Effector memory CD4-positive, alpha-beta T cell (primary cell): ENCODE data around the gene NCKAP5.

Experiments used
- DNase-seq, 3 donors: peaks; one replicate each; pipeline ENCODE4 v3.0.0-alpha.2; 2020
- H3K27ac ChIP-seq: 2 replicates; pipeline ENCODE4 v1.7.0; 2013; ENCODE audit warnings: mild to moderate bottlenecking, low read length, moderate library complexity; ENCODE audit not compliant: insufficient read depth, poor library complexity, severe bottlenecking
- H3K27me3 ChIP-seq: replicated peaks from 2 replicates; pipeline ENCODE4 v1.7.0; 2013; ENCODE audit warnings: mild to moderate bottlenecking, low read length; ENCODE audit not compliant: insufficient read depth, control insufficient read depth, poor library complexity, severe bottlenecking
- H3K36me3 ChIP-seq: 2 replicates; pipeline ENCODE4 v1.7.0; 2013; ENCODE audit warnings: mild to moderate bottlenecking, low read length, moderate library complexity; ENCODE audit not compliant: control insufficient read depth, insufficient read depth
- H3K4me1 ChIP-seq: 2 replicates; pipeline ENCODE4 v1.7.0; 2013; ENCODE audit warnings: low read length, mild to moderate bottlenecking; ENCODE audit not compliant: control insufficient read depth, insufficient read depth, poor library complexity, severe bottlenecking
- H3K4me3 ChIP-seq: 2 replicates; pipeline ENCODE4 v1.7.0; 2013; ENCODE audit warnings: low read length, low read depth, mild to moderate bottlenecking; ENCODE audit not compliant: insufficient read depth, poor library complexity, severe bottlenecking
- H3K9me3 ChIP-seq: 2 replicates; pipeline ENCODE4 v1.7.0; 2013; ENCODE audit warnings: mild to moderate bottlenecking, low read length, moderate library complexity; ENCODE audit not compliant: control insufficient read depth

NCKAP5 gene

DNA sequence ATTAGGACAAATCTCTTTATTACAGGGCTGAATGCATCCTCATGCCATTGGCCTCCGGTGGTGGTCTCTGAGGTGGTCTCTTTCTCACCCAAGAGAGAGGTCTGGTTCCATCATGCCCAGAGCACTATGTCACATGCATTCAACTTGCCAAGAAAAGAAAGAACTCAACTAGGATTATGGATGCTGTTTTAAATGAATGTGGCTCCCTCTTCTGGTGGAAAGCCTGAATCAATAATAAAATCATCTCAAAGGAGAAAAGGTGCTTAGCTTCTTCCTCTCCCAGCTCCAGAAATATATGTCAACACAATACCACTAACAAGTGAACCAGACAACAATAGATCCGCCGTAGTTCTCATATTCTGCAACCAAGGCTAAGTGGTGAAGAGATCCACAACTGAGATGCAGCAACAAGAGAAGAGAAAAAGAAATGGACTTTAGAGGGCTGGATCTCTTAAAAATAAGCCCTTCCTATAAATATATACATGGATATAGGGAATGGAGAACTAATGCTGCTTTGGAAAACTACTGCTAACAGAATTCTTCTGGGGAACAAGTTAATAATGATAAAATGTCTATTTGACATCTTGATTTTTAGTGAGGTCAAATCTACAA lies 396.8 kb downstream of the NCKAP5 start:
- H3K36me3 ChIP-seq, result no peaks in the 10 kb centered on the region
- DNase-seq, result no peak
- H3K27ac ChIP-seq, result no peak overlapping the region
- no peaks in the 10 kb centered on the region for H3K27me3 ChIP-seq
- H3K9me3 ChIP-seq, result no peaks in the 10 kb centered on the region
- no peak overlapping the region for H3K4me3 ChIP-seq
- no peaks in the 10 kb centered on the region for H3K4me1 ChIP-seq

DNA sequence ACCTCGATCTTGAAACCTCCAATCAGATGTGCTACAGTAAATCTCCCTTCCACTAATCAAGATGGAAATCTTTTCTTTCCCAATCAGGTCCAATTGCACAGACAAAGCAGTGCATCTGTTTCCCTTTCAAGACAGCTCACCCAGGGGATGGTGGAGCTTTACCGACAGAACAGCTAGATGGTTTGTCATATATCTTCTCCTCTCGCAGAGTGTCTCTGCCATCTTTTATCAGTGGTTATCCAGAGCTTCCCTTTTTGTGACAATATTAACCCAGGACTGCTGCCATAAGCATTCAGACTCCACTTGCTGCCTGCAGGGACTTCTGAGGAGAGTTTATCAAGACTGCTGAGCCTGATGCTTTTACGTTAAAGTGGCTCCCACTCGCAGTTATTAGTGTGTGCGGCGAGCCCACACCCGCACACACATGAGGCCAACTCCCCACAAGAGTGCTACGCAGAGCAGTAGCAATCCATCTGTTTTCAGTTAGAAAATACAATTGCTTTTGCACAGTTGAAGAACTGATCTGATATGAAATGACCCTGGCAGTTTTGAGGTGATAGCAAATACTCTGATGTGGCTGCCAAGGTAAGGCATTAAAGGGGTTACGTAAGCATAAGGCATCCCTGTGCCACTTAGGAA lies 398.9 kb downstream of the NCKAP5 start:
- Histone ChIP-seq H3K27ac (no peak overlapping the region), H3K27me3 (no peaks in the 10 kb centered on the region), H3K9me3 (no peaks in the 10 kb centered on the region), H3K4me1 (no peaks in the 10 kb centered on the region), H3K4me3 (no peak overlapping the region), H3K36me3 (no peaks in the 10 kb centered on the region)
- no peak for DNase-seq

DNA sequence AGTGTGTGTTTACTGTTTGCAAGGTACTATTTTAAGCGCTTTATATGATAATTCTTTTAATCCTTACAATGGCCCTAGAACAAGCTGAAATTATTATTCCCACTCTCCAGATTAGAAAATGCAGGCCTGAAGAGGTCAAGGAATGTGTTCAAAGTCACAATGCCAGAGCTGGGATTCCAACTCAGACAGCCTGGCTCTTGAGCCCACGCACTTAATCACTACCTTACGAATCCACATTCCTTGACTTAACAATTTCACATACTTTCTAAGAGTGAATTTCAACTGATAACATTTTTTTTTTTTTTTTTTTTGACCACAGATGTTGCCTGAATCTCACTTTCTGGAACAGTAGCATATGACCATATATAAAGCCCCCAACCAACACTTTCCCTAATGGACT lies 400.3 kb downstream of the NCKAP5 start:
- Histone ChIP-seq H3K4me3 (no peak overlapping the region), H3K27ac (no peak overlapping the region), H3K4me1 (no peaks in the 10 kb centered on the region), H3K27me3 (no peaks in the 10 kb centered on the region), H3K36me3 (no peaks in the 10 kb centered on the region), H3K9me3 (no peaks in the 10 kb centered on the region)
- no peak for DNase-seq

DNA sequence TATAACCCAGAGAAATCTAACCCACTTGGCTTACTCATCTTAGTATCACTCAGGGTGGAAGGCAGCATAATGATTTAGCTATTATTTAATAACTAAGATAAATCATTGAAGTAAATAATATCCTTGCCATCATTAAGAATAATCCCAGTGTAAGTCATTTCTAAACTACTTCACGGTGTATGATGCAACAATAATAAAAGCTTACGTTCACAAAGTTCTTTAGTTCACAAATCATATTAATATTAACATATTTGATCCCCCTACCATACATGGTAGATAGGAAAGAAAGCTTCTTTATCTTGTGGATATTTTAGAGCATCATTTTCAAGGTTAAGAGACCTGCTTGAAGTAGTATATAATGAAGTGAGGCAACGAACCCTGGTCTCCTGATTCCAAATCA lies 401.0 kb downstream of the NCKAP5 start:
- H3K27ac ChIP-seq, result no peak overlapping the region
- H3K9me3 ChIP-seq, result no peaks in the 10 kb centered on the region
- DNase-seq, result no peak
- H3K36me3 ChIP-seq, result no peaks in the 10 kb centered on the region
- H3K4me3 ChIP-seq, result no peak overlapping the region
- no peaks in the 10 kb centered on the region for H3K4me1 ChIP-seq
- H3K27me3 ChIP-seq, result no peaks in the 10 kb centered on the region

DNA sequence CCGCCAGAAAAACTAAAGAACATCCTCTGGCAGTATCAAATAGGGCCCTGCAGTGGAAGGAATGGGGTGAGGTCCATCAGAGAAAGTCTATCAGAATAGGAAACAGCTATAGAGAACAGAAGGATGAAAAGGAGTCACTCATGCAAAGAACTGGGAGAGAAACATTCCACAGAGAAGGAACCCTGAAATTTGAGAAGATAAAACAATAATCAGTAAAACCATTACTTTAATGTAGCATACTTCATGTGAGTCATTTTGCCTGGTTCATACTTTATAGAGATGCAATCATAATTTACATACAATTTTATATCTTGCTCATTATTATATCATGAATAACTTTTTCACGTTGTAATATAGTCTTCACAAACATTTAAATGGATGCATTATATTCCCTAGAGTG lies 402.2 kb downstream of the NCKAP5 start:
- H3K4me1 ChIP-seq, result no peaks in the 10 kb centered on the region
- no peaks in the 10 kb centered on the region for H3K27me3 ChIP-seq
- H3K4me3 ChIP-seq, result no peak overlapping the region
- H3K36me3 ChIP-seq, result no peaks in the 10 kb centered on the region
- DNase-seq, result no peak
- H3K9me3 ChIP-seq, result no peaks in the 10 kb centered on the region
- H3K27ac ChIP-seq, result no peak overlapping the region

DNA sequence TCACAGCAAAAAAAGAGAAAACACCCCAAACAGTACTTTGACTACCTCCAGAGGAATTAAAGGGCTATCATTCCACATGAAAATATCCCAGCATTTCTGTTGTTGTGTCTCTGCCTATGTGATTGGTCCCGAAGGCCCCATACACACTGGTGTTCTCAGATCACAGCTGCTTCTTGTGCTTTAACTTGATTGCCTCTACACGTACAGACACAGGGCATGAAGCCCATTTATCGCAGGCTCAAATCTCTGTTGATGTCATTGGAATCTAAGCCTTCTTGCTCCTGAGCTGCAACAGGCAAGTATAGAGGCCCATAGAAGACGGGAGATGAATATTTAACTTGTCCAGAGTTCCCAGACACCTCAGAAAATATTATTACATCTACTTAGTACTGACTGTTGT lies 405.2 kb downstream of the NCKAP5 start:
- Histone ChIP-seq H3K27me3 (no peaks in the 10 kb centered on the region), H3K9me3 (no peaks in the 10 kb centered on the region), H3K36me3 (no peaks in the 10 kb centered on the region), H3K4me1 (no peaks in the 10 kb centered on the region), H3K4me3 (no peak overlapping the region), H3K27ac (no peak overlapping the region)
- DNase-seq, result no peak

DNA sequence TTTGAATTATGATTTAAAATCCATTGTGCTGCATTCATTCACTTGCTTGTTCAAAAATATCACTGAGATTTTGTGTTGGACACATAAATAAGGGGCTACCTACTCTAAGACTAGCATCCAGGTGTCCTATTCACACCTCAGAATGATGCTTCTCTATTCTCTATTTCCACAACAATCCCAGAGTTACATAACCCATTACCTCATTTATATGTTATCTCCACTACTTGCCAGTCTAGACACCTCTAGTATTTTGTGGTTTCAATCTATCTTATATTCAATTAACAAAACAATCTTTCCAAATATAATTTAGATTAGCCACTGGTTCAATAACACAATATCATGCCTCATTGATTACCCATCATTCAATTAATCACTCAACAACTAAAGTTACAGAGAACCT lies 409.8 kb downstream of the NCKAP5 start:
- Histone ChIP-seq H3K27ac (no peak overlapping the region), H3K27me3 (no peaks in the 10 kb centered on the region), H3K4me1 (no peaks in the 10 kb centered on the region), H3K36me3 (no peaks in the 10 kb centered on the region), H3K9me3 (no peaks in the 10 kb centered on the region), H3K4me3 (no peak overlapping the region)
- DNase-seq, result no peak

DNA sequence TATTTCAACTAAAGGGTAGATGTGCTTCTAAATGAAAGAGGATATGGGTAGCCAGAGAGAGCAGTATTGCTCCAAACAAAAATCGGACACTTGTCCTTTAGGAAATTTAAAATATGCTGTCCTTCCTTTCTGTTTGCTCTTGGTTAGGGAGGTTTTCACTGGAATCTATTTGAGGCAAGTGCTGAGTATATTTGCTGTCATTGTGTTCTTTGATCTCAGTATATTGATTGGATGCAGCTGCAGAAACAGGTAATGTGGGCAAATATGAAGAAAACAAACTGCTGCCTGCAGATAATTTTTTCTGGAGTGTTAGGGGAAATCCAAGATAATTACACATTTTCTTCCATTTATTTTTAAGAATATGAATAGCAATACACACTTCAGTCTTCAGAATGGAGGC lies 410.2 kb downstream of the NCKAP5 start:
- H3K27ac ChIP-seq, result no peak overlapping the region
- H3K27me3 ChIP-seq, result no peaks in the 10 kb centered on the region
- no peak for DNase-seq
- H3K4me3 ChIP-seq, result no peak overlapping the region
- H3K36me3 ChIP-seq, result no peaks in the 10 kb centered on the region
- H3K4me1 ChIP-seq, result no peaks in the 10 kb centered on the region
- H3K9me3 ChIP-seq, result no peaks in the 10 kb centered on the region

DNA sequence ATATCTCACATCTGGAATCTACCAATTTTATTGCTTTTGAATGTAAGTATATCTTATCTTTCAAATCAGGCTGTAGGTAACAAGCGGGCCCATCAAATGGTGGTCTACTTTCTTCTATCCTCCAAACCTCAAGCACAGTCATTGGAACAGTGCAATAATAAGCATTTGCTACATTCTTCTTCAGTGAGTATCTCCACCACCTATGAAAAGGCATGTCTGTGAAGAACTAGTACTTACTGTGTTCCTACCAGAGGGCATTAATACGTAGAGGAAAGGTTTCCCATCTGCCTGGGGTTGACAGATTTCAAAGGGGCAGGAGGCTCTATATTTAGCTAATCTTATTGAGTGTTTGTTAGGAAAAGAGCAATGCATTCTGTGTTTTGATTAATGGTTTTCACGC lies 411.1 kb downstream of the NCKAP5 start:
- Histone ChIP-seq H3K9me3 (no peaks in the 10 kb centered on the region), H3K36me3 (no peaks in the 10 kb centered on the region), H3K4me3 (no peak overlapping the region), H3K27ac (no peak overlapping the region), H3K4me1 (no peaks in the 10 kb centered on the region), H3K27me3 (no peaks in the 10 kb centered on the region)
- no peak for DNase-seq

DNA sequence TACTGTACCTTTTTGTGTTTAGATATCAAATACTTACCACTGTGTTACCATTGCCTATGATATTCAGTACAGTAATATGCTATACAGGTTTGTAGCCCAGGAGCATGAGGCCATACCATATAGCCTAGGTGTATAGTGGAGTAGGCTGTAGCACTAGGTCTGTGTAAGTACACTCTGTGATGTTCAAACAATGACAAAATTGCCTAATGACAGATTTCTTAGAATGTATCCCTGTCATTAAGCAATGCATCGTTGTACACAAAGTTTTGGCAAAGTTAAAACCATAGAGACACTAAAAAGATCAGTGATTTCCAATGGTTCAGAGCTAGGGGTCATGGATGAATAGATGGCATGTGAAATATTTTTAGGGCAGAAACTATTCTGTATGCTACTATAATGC lies 415.5 kb downstream of the NCKAP5 start:
- no peaks in the 10 kb centered on the region for H3K36me3 ChIP-seq
- no peak overlapping the region for H3K27ac ChIP-seq
- no peaks in the 10 kb centered on the region for H3K9me3 ChIP-seq
- no peaks in the 10 kb centered on the region for H3K27me3 ChIP-seq
- DNase-seq, result no peak
- no peak overlapping the region for H3K4me3 ChIP-seq
- H3K4me1 ChIP-seq, result no peaks in the 10 kb centered on the region
